Activated T-cell treated with anti-CD3 and anti-CD28 coated beads, Interleukin-2, amount 50 U/mL, for 48 hours (primary cell): Measurements from ENCODE around the gene SARDH.

Experiments
- DNase-seq, 2 experiments: peaks; one replicate each; pipeline ENCODE4 v3.0.0-alpha.2; 2020

Gene SARDH

GRCh38 chr9:133732639-133733408 lies 5.3 kb downstream of the SARDH start:
- no peak for DNase-seq

- peak in 1 of 2 experiments; percentile 19 for DNase-seq
Measured at GRCh38 chr9:133731876-133732638, 6.1 kb downstream of the SARDH start.

GRCh38 chr9:133730994-133731715 lies 7.0 kb downstream of the SARDH start:
- no peak for DNase-seq

- DNase-seq, result peak in 1 of 2 experiments; percentile 12
Measured at GRCh38 chr9:133729617-133730281, 8.4 kb downstream of the SARDH start.

GRCh38 chr9:133728856-133729616 lies 9.1 kb downstream of the SARDH start:
- no peak for DNase-seq

GRCh38 chr9:133727876-133728441 lies 10.2 kb downstream of the SARDH start:
- peak in 1 of 2 experiments; percentile 12 for DNase-seq

- DNase-seq, result peak; percentile 11 to 16
Measured at GRCh38 chr9:133727277-133727875, 10.8 kb downstream of the SARDH start.

- peak; percentile 71 to 75 for DNase-seq
Measured at GRCh38 chr9:133726401-133727276, 11.5 kb downstream of the SARDH start.

- peak; percentile 4 to 11 for DNase-seq
Measured at GRCh38 chr9:133725886-133726285, 12.3 kb downstream of the SARDH start.

- DNase-seq, result no peak
Measured at GRCh38 chr9:133718563-133719315, 19.4 kb downstream of the SARDH start.

GRCh38 chr9:133717113-133718031 lies 20.8 kb downstream of the SARDH start:
- DNase-seq, result no peak

- DNase-seq, result no peak
Measured at GRCh38 chr9:133716564-133717112, 21.5 kb downstream of the SARDH start.

GRCh38 chr9:133715866-133716563 lies 22.1 kb downstream of the SARDH start:
- DNase-seq, result peak; percentile 45 to 47

- no peak for DNase-seq
Measured at GRCh38 chr9:133715295-133715865, 22.8 kb downstream of the SARDH start.

GRCh38 chr9:133714606-133715294 lies 23.4 kb downstream of the SARDH start:
- no peak for DNase-seq

GRCh38 chr9:133713960-133714495 lies 24.1 kb downstream of the SARDH start:
- no peak for DNase-seq
